H9 (cell line): ENCODE data around the gene MAD1L1. TPM values are rescaled to one million over a fixed set of nuclear protein-coding genes. Genes with fewer than 3 reads are reported as not detected.

Experiments used
- DNase-seq: peaks from one replicate; pipeline ENCODE4 v3.0.0-alpha.2; 2017
- H2AFZ ChIP-seq: one replicate; pipeline ENCODE4 v1.6.1; 2013; ENCODE audit warnings: mild to moderate bottlenecking, low read length, control low read depth, moderate library complexity
- H2AK5ac ChIP-seq: 2 replicates; pipeline ENCODE4 v1.6.1; 2013; ENCODE audit warnings: low read length, control low read depth, mixed read lengths; ENCODE audit not compliant: insufficient read length
- H2BK120ac ChIP-seq: one replicate; pipeline ENCODE4 v1.6.1; 2013; ENCODE audit warnings: low read depth, mild to moderate bottlenecking, low read length, control low read depth, inconsistent platforms; ENCODE audit not compliant: poor library complexity, severe bottlenecking
- H2BK12ac ChIP-seq: 2 replicates; pipeline ENCODE4 v1.6.1; 2013; ENCODE audit warnings: low read length, control low read depth, mixed read lengths, low read depth; ENCODE audit not compliant: insufficient read length
- H2BK15ac ChIP-seq: 2 replicates; pipeline ENCODE4 v1.6.1; 2013; ENCODE audit warnings: low read depth, low read length, control low read depth
- H2BK20ac ChIP-seq: one replicate; pipeline ENCODE4 v1.6.1; 2013; ENCODE audit warnings: low read depth, mild to moderate bottlenecking, low read length, control low read depth, inconsistent platforms; ENCODE audit not compliant: poor library complexity, severe bottlenecking
- H2BK5ac ChIP-seq: 2 replicates; pipeline ENCODE4 v1.6.1; 2013; ENCODE audit warnings: low read length, control low read depth, mixed read lengths; ENCODE audit not compliant: insufficient read length
- H3K14ac ChIP-seq: 2 replicates; pipeline ENCODE4 v1.6.1; 2013; ENCODE audit warnings: low read length, control low read depth; ENCODE audit not compliant: insufficient read depth
- H3K18ac ChIP-seq: 2 replicates; pipeline ENCODE4 v1.6.1; 2013; ENCODE audit warnings: low read depth, mild to moderate bottlenecking, mixed read lengths, low read length, control low read depth; ENCODE audit not compliant: insufficient read length
- H3K23ac ChIP-seq: 2 replicates; pipeline ENCODE4 v1.6.1; 2013; ENCODE audit warnings: low read length, control low read depth, mixed read lengths, low read depth; ENCODE audit not compliant: insufficient read length
- H3K23me2 ChIP-seq: 2 replicates; pipeline ENCODE4 v1.6.1; 2013; ENCODE audit warnings: low read depth, mild to moderate bottlenecking, mixed read lengths, low read length, control low read depth; ENCODE audit not compliant: insufficient read length, poor library complexity, severe bottlenecking
- H3K27ac ChIP-seq: 2 replicates; pipeline ENCODE4 v1.5.1; 2013; ENCODE audit warnings: low read length, control low read depth, mixed read lengths, low read depth; ENCODE audit not compliant: insufficient read length
- H3K27me3 ChIP-seq: 2 replicates; pipeline ENCODE4 v1.6.1; 2013; ENCODE audit warnings: low read length, control low read depth, inconsistent platforms; ENCODE audit not compliant: insufficient read depth
- H3K4ac ChIP-seq: 2 replicates; pipeline ENCODE4 v1.6.1; 2013; ENCODE audit warnings: low read depth, mild to moderate bottlenecking, control low read depth, inconsistent platforms, low read length, moderate library complexity
- H3K4me1 ChIP-seq: 2 replicates; pipeline ENCODE4 v1.6.1; 2013; ENCODE audit warnings: low read length, control low read depth, inconsistent platforms; ENCODE audit not compliant: insufficient read depth
- H3K4me2 ChIP-seq: 2 replicates; pipeline ENCODE4 v1.6.1; 2013; ENCODE audit warnings: low read length, control low read depth, mixed read lengths; ENCODE audit not compliant: insufficient read length, insufficient read depth
- H3K56ac ChIP-seq: 2 replicates; pipeline ENCODE4 v1.6.1; 2013; ENCODE audit warnings: low read depth, mild to moderate bottlenecking, mixed read lengths, low read length, control low read depth; ENCODE audit not compliant: insufficient read length
- H3K79me1 ChIP-seq: 2 replicates; pipeline ENCODE4 v1.6.1; 2013; ENCODE audit warnings: low read depth, mild to moderate bottlenecking, moderate library complexity, low read length, control low read depth, inconsistent platforms; ENCODE audit not compliant: insufficient read depth, poor library complexity, severe bottlenecking
- H3K79me2 ChIP-seq: 2 replicates; pipeline ENCODE4 v1.6.1; 2013; ENCODE audit warnings: low read length, control low read depth, inconsistent platforms; ENCODE audit not compliant: insufficient read depth
- H3K9ac ChIP-seq: 2 replicates; pipeline ENCODE4 v1.6.1; 2013; ENCODE audit warnings: low read length, control low read depth, mixed read lengths; ENCODE audit not compliant: insufficient read length; ENCODE audit errors: extremely low read depth
- H3K9me3 ChIP-seq: one replicate; pipeline ENCODE4 v1.6.1; 2013; ENCODE audit warnings: low read depth, low read length, inconsistent platforms; ENCODE audit not compliant: control insufficient read depth
- H3T11ph ChIP-seq: one replicate; pipeline ENCODE4 v1.6.1; 2013; ENCODE audit warnings: mild to moderate bottlenecking, low read length, control low read depth, inconsistent platforms
- H4K20me1 ChIP-seq: one replicate; pipeline ENCODE4 v1.6.1; 2013; ENCODE audit not compliant: control insufficient read depth, insufficient read length, insufficient read depth
- H4K5ac ChIP-seq: 2 replicates; pipeline ENCODE4 v1.6.1; 2013; ENCODE audit warnings: low read depth, mild to moderate bottlenecking, mixed read lengths, low read length, control low read depth; ENCODE audit not compliant: insufficient read length
- H4K8ac ChIP-seq: replicated peaks from 2 replicates; pipeline ENCODE4 v1.6.1; 2013; ENCODE audit warnings: low read length, control low read depth, mixed read lengths, low read depth; ENCODE audit not compliant: insufficient read length
- H4K91ac ChIP-seq: 2 replicates; pipeline ENCODE4 v1.6.1; 2013; ENCODE audit warnings: low read depth, mild to moderate bottlenecking, moderate library complexity, mixed read lengths, low read length, control low read depth; ENCODE audit not compliant: insufficient read length
- H3K27ac Mint-ChIP-seq, 3 experiments: 2 replicates in 2 of 3; 3 replicates in 1 of 3; pipeline ENCODE4 v1.8.0; 2020 to 2021; ENCODE audit warnings: mixed read lengths in 3 of 3, mild to moderate bottlenecking in 1 of 3, moderate library complexity in 1 of 3
- H3K27me3 Mint-ChIP-seq: 2 replicates; pipeline ENCODE4 v1.8.0; 2021; ENCODE audit warnings: low read depth, mild to moderate bottlenecking, moderate library complexity, mixed read lengths
- H3K36me3 Mint-ChIP-seq, 3 experiments: 2 replicates in 2 of 3; 3 replicates in 1 of 3; pipeline ENCODE4 v1.8.0; 2020 to 2021; ENCODE audit warnings: low read depth in 3 of 3, mixed read lengths in 3 of 3; ENCODE audit not compliant: insufficient read depth in 1 of 3
- H3K4me1 Mint-ChIP-seq, 2 experiments: 2 replicates each; pipeline ENCODE4 v1.8.0; 2020; ENCODE audit warnings: mixed read lengths in 2 of 2
- H3K4me3 Mint-ChIP-seq, 2 experiments: 2 replicates in 1 of 2; 3 replicates in 1 of 2; pipeline ENCODE4 v1.8.0; 2020 to 2021; ENCODE audit warnings: mild to moderate bottlenecking in 2 of 2, mixed read lengths in 2 of 2, moderate library complexity in 1 of 2
- H3K9me3 Mint-ChIP-seq, 2 experiments: 2 replicates in 1 of 2; 3 replicates in 1 of 2; pipeline ENCODE4 v1.8.0; 2020; ENCODE audit warnings: mild to moderate bottlenecking in 2 of 2, mixed read lengths in 2 of 2, moderate library complexity in 1 of 2
- WGBS: extraction: QIAGEN DNeasy Blood & Tissue Kit; methylation state at CpG from one replicate; pipeline ENCODE4 v1.1.7; 2013; ENCODE audit warnings: missing lambda C conversion rate, low lambda C conversion rate, mixed read lengths; ENCODE audit not compliant: insufficient read length; ENCODE audit errors: extremely low coverage; 5-methylcytosine and 5-hydroxymethylcytosine counted together
- total RNA-seq: library from RNA; stranded (reverse); gene quantifications from 2 replicates; pipeline ENCODE4 v1.2.1, GENCODE V29; 2021
- TF ChIP-seq, protein P1 (sequence below): fragments of 200-600 bp; sonication (generic); conservative IDR thresholded peaks from 3 replicates; pipeline ENCODE4 v1.8.0; 2021; ENCODE audit warnings: antibody characterized with exemption, mild to moderate bottlenecking

The MAD1L1 gene
- total RNA-seq, 1 experiment from 2014 or later = 39.0 TPM

DNA sequence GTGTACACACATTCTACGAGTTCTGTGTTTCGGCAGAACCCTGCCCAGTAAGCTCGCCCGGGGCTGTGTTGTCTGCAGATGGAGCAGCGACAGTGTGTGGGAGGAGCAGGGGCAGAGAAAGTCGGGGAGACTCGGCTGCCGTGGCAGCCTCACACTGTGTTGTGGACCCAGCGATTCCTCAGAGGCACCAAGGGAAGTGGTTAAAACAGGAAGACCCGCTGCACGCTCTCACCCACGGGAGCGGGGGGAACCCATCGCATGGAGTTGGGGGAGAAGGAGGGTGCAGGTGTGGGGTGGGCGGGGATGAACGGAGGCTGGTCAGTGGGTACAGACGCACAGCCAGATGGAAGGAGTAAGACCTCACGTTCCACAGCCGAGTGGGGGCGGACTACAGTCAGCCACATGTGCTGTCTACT, 312.5 kb downstream of the MAD1L1 start:
- Mint-ChIP-seq H3K27me3 (no peaks in the 10 kb centered on the region), H3K27ac (peak overlapping the region in 2 of 3 experiments; percentile 75 to 79; a peak in 3 of 7 replicates), H3K36me3 (0 out of 7 replicates have a peak, but pooled peaks cover 0 to 5% (median 0%) of the 10 kb centered on the region in 3 experiments), H3K4me1 (no peaks in the 10 kb centered on the region), H3K4me3 (no peak overlapping the region), H3K9me3 (no peaks in the 10 kb centered on the region)
- Histone ChIP-seq H3K9me3 (no peaks in the 10 kb centered on the region), H4K5ac (no peak overlapping the region), H4K91ac (no peak overlapping the region), H3K14ac (no peak overlapping the region), H3K4me2 (no peak overlapping the region), H2AFZ (no peak overlapping the region), H2BK12ac (no peak overlapping the region), H3K4me1 (no peaks in the 10 kb centered on the region), H3T11ph (no peak overlapping the region), H3K79me1 (no peaks in the 10 kb centered on the region), H4K20me1 (no peaks in the 10 kb centered on the region), H3K18ac (no peak overlapping the region), H3K79me2 (no peaks in the 10 kb centered on the region), H3K23ac (no peak overlapping the region), H4K8ac (no peak overlapping the region), H3K23me2 (no peaks in the 10 kb centered on the region), H3K27ac (no peak overlapping the region), H3K27me3 (no peaks in the 10 kb centered on the region), H2BK15ac (no peak overlapping the region), H3K9ac (no peak overlapping the region), H2AK5ac (no peak overlapping the region), H2BK5ac (no peak overlapping the region), H3K4ac (no peak overlapping the region), H2BK120ac (no peak overlapping the region), H2BK20ac (no peak overlapping the region), H3K56ac (no peak overlapping the region)
- WGBS = no CpG with 5 or more reads among the region's 20 CpGs
- no peak for DNase-seq
- TF ChIP-seq, protein P1, sequence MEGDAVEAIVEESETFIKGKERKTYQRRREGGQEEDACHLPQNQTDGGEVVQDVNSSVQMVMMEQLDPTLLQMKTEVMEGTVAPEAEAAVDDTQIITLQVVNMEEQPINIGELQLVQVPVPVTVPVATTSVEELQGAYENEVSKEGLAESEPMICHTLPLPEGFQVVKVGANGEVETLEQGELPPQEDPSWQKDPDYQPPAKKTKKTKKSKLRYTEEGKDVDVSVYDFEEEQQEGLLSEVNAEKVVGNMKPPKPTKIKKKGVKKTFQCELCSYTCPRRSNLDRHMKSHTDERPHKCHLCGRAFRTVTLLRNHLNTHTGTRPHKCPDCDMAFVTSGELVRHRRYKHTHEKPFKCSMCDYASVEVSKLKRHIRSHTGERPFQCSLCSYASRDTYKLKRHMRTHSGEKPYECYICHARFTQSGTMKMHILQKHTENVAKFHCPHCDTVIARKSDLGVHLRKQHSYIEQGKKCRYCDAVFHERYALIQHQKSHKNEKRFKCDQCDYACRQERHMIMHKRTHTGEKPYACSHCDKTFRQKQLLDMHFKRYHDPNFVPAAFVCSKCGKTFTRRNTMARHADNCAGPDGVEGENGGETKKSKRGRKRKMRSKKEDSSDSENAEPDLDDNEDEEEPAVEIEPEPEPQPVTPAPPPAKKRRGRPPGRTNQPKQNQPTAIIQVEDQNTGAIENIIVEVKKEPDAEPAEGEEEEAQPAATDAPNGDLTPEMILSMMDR = no peak
